Panc1 (cell line): ENCODE results near the gene KRT4. TPM values are rescaled to one million over a fixed set of nuclear protein-coding genes. Genes with fewer than 3 reads are reported as not detected.

Source experiments
- ATAC-seq: fragments of 200-7000 bp; cut with Tn5 transposase; 2 replicates; pipeline ENCODE4 v1.9.1; 2020; ENCODE audit warnings: mild to moderate bottlenecking, moderate library complexity
- BruUV-seq: library from RNA; stranded (reverse); fragments of 400-500 nt; replicated peaks from 2 replicates; lab custom pipeline; 2021; lab: Mats Ljungman, UMichigan
- CTCF ChIA-PET: fragments of 300-600 bp; sonication (Branson Sonifier 250); formaldehyde crosslinking; loops from one replicate; lab custom pipeline; 2022; ENCODE audit warnings: antibody characterized with exemption; lab: Charles Lee
- POLR2A ChIA-PET: fragments of 300-600 bp; sonication (Branson Sonifier 250); formaldehyde crosslinking; loops from one replicate; lab custom pipeline; 2022; ENCODE audit warnings: antibody characterized with exemption; lab: Charles Lee
- DNase-seq: peaks from one replicate; pipeline ENCODE4 v3.0.0-alpha.2; 2010; ENCODE audit warnings: low read depth, low spot score
- H3K27ac ChIP-seq: 2 replicates; pipeline ENCODE4 v1.5.1; 2011; ENCODE audit warnings: mild to moderate bottlenecking, low read length, inconsistent platforms
- H3K27me3 ChIP-seq: fragments of 200-500 bp; sonication (Bioruptor generic); 2 replicates; pipeline ENCODE4 v1.6.0; 2014; ENCODE audit warnings: low read length, inconsistent platforms; ENCODE audit not compliant: control insufficient read depth, insufficient read depth
- H3K36me3 ChIP-seq: fragments of 200-500 bp; sonication (Bioruptor generic); 2 replicates; pipeline ENCODE4 v1.5.1; 2014; ENCODE audit warnings: inconsistent platforms, mild to moderate bottlenecking, low read length, moderate library complexity; ENCODE audit not compliant: control insufficient read depth, insufficient read depth
- H3K4me1 ChIP-seq: 2 replicates; pipeline ENCODE4 v1.5.1; 2011; ENCODE audit warnings: inconsistent platforms, mild to moderate bottlenecking, low read length, moderate library complexity; ENCODE audit not compliant: control insufficient read depth, insufficient read depth
- H3K4me3 ChIP-seq, 2 experiments: 2 replicates each; pipeline ENCODE4 v1.5.1; 2011 to 2012; ENCODE audit warnings: low read depth in 2 of 2, low read length in 2 of 2, mild to moderate bottlenecking in 2 of 2, inconsistent platforms in 1 of 2, moderate library complexity in 1 of 2
- H3K9me3 ChIP-seq: fragments of 200-500 bp; sonication (Bioruptor generic); 2 replicates; pipeline ENCODE4 v1.5.1; 2014; ENCODE audit warnings: low read depth, mild to moderate bottlenecking, inconsistent platforms, low read length, moderate library complexity; ENCODE audit not compliant: control insufficient read depth, insufficient read depth
- POLR2AphosphoS5 ChIP-seq: IDR thresholded peaks from 2 replicates; pipeline ENCODE4 v1.6.1; 2012; ENCODE audit warnings: mild to moderate bottlenecking, low read depth, low read length, moderate library complexity
- SIN3A ChIP-seq: IDR thresholded peaks from 2 replicates; pipeline ENCODE4 v1.6.1; 2012; ENCODE audit warnings: low read depth, mild to moderate bottlenecking, low read length, moderate library complexity, borderline replicate concordance; ENCODE audit not compliant: insufficient read depth
- TCF7L2 ChIP-seq: IDR thresholded peaks from 2 replicates; pipeline ENCODE4 v1.6.1; 2011; ENCODE audit warnings: mild to moderate bottlenecking, low read depth, low read length, inconsistent platforms
- in situ Hi-C: cut with HindIII; loops from 2 replicates; pipeline ENCODE4 v1.10.0; 2016; ENCODE audit warnings: low sequenced_read_pairs, low pct_unique_long_range_greater_than_20kb
- intact Hi-C: fragments of 100-400 bp; cut with micrococcal nuclease; formaldehyde crosslinking; loops from one replicate; pipeline ENCODE4 v1.10.0; 2022; ENCODE audit not compliant: unreplicated experiment
- total RNA-seq: library from RNA; stranded (reverse); gene quantifications from one replicate; pipeline ENCODE4 v1.2.1, GENCODE V29; 2021; ENCODE audit not compliant: unreplicated experiment
- TF ChIP-seq, protein P1 (sequence below), 2 experiments: IDR thresholded peaks; 2 replicates each; pipeline ENCODE4 v1.6.1; 2011 to 2012; ENCODE audit warnings: low read depth in 2 of 2, control low read depth in 1 of 2, low read length in 1 of 2, mild to moderate bottlenecking in 1 of 2, moderate library complexity in 1 of 2; ENCODE audit not compliant: insufficient read depth in 1 of 2
- TF ChIP-seq, protein P2 (sequence below): fragments of 450-650 bp; IDR thresholded peaks from 2 replicates; pipeline ENCODE4 v1.5.1; 2017; ENCODE audit warnings: mild to moderate bottlenecking

The KRT4 gene
- total RNA-seq, 1 experiment from 2014 or later = 0.15 TPM

DNA sequence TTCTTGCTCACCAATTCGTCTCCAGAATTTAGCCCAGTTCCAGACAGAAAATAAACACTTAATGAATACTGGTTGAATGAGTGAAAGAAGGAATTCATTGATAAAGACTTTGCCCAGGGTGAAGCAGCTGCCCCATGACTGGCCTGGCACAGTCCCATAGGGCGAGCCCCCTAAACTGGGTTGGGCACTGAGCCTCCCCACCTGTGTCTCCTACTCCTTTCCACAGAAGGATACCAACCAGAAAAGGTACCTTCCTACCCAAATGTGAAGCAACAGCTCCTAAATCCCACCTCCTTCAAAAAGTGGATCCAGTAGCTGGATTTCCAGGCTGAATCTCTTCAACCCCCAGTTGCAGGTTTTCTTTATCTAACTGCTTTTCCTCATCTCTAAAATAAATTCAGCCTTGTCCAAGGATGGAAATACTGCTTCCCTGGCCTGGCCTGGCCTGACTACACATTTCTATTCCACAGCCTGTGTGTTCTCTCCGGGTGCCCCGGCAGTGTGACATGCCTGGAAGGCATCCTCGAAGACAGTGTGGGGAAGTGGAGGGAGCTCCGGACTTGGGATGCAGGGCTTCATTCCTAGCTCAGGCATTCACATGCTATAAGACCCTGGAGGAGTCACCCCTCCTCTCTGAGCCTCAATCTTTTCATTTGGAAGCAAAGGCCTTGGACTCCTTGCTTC lies 25.6 kb downstream of the KRT4 start:
- Histone ChIP-seq H3K36me3 (no peaks in the 10 kb centered on the region), H3K4me3 (no peak overlapping the region), H3K27me3 (peaks cover 7% of the 10 kb centered on the region), H3K27ac (no peak overlapping the region), H3K9me3 (no peaks in the 10 kb centered on the region), H3K4me1 (no peaks in the 10 kb centered on the region)
- DNase-seq (no peak), ATAC-seq (no peak)
- intact Hi-C loops (no loop called here), in situ Hi-C loops (no loop called here)
- TF ChIP-seq SIN3A (no peak), POLR2AphosphoS5 (no peak), TCF7L2 (no peak)
- TF ChIP-seq, protein P1, sequence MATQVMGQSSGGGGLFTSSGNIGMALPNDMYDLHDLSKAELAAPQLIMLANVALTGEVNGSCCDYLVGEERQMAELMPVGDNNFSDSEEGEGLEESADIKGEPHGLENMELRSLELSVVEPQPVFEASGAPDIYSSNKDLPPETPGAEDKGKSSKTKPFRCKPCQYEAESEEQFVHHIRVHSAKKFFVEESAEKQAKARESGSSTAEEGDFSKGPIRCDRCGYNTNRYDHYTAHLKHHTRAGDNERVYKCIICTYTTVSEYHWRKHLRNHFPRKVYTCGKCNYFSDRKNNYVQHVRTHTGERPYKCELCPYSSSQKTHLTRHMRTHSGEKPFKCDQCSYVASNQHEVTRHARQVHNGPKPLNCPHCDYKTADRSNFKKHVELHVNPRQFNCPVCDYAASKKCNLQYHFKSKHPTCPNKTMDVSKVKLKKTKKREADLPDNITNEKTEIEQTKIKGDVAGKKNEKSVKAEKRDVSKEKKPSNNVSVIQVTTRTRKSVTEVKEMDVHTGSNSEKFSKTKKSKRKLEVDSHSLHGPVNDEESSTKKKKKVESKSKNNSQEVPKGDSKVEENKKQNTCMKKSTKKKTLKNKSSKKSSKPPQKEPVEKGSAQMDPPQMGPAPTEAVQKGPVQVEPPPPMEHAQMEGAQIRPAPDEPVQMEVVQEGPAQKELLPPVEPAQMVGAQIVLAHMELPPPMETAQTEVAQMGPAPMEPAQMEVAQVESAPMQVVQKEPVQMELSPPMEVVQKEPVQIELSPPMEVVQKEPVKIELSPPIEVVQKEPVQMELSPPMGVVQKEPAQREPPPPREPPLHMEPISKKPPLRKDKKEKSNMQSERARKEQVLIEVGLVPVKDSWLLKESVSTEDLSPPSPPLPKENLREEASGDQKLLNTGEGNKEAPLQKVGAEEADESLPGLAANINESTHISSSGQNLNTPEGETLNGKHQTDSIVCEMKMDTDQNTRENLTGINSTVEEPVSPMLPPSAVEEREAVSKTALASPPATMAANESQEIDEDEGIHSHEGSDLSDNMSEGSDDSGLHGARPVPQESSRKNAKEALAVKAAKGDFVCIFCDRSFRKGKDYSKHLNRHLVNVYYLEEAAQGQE (IDR thresholded peaks at IDR 0.05; ENCODE audit: insufficient read depth in 1 of 2, low read depth in 2 of 2, low read length in 1 of 2) = no peak
- TF ChIP-seq, protein P2, sequence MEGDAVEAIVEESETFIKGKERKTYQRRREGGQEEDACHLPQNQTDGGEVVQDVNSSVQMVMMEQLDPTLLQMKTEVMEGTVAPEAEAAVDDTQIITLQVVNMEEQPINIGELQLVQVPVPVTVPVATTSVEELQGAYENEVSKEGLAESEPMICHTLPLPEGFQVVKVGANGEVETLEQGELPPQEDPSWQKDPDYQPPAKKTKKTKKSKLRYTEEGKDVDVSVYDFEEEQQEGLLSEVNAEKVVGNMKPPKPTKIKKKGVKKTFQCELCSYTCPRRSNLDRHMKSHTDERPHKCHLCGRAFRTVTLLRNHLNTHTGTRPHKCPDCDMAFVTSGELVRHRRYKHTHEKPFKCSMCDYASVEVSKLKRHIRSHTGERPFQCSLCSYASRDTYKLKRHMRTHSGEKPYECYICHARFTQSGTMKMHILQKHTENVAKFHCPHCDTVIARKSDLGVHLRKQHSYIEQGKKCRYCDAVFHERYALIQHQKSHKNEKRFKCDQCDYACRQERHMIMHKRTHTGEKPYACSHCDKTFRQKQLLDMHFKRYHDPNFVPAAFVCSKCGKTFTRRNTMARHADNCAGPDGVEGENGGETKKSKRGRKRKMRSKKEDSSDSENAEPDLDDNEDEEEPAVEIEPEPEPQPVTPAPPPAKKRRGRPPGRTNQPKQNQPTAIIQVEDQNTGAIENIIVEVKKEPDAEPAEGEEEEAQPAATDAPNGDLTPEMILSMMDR = no peak
- ChIA-PET CTCF (interaction anchor here (0.5 to 0.7 kb wide), 2 partner anchors 82 to 209 kb away, joined by 3 to 5 read pairs; no protein-coding TSS in a partner anchor), POLR2A (no interaction called here)
- BruUV-seq = no TSS peak

DNA sequence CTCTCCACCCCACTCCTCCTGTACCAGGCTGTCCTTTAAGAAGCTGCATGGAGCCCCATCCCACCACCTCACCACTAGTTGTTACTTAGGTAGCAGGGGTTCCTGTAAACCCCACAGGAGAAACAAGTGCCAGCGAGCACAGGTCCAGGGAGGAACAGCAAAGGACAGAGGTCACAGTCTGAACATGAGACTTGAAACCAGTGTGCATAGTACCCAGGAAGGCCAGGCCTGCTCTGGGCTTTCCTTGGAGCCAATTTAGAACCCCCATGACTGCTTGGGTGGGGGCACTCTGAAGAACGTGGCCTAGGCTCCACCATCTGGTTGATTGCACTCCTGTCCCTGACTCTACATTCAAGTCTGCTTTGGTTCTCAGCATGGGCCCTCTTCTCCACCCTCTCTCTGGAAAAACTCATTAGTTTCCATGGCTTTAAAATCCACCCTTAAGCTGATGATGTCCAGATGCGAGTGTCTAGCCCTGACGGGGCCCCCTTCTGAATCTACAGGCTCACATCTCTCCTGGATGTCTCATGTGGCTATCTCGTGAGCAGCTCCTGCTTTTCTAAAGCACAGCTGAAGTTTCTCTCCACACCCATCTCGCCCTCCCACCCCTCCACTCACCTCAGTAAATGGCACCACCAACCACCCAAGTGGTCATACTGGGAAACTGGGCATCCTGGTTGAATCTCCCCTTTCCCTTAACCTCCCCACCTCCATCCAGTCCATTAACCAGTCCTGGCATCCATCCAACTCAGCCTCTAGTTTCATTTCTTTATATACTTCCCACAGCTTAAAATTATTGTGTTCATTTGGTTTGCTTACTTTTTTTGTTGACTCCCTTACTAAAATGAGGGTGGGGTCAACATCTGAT lies 26.4 kb downstream of the KRT4 start:
- no peak overlapping the region for H3K4me3 ChIP-seq
- H3K27me3 ChIP-seq = peaks cover 7% of the 10 kb centered on the region
- intact Hi-C loops = no loop called here
- POLR2A ChIA-PET = no interaction called here
- DNase-seq (no peak), ATAC-seq (no peak)
- TF ChIP-seq POLR2AphosphoS5 (no peak), SIN3A (no peak), TCF7L2 (no peak)
- TF ChIP-seq, protein P1 (IDR thresholded peaks at IDR 0.05; ENCODE audit: insufficient read depth in 1 of 2, low read depth in 2 of 2, low read length in 1 of 2) = no peak
- TF ChIP-seq, protein P2 = no peak
- in situ Hi-C loops = no loop called here
- H3K36me3 ChIP-seq = no peaks in the 10 kb centered on the region
- CTCF ChIA-PET = no interaction called here
- H3K27ac ChIP-seq = no peak overlapping the region
- BruUV-seq = no TSS peak
- H3K4me1 ChIP-seq = no peaks in the 10 kb centered on the region
- no peaks in the 10 kb centered on the region for H3K9me3 ChIP-seq
